HG03457 (cell line): ENCODE results near the gene LCE2B.
"Not testable (repeated sequence)": the region's sequence is repeated elsewhere in the genome, so short reads cannot be mapped to it uniquely, and the experiment has no call there.

ENCODE experiments used
- ATAC-seq: cut with Tn5 transposase; IDR thresholded peaks from one replicate; pipeline ENCODE4 v1.9.1; 2021; ENCODE audit warnings: moderate number of reproducible peaks; ENCODE audit not compliant: unreplicated experiment

Gene LCE2B, protein sequence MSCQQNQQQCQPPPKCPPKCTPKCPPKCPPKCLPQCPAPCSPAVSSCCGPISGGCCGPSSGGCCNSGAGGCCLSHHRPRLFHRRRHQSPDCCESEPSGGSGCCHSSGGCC

GRCh38 chr1:152685823-152686222, at the start of gene LCE2B:
Gene LCE2B, plus strand, starts transcription at chr1:152686123. Its CDS starts 721 bp downstream, at chr1:152686844.
- not testable (repeated sequence) for ATAC-seq

- ATAC-seq: no peak
Observed at GRCh38 chr1:152640351-152640750, 45.6 kb upstream of the LCE2B start.

DNA sequence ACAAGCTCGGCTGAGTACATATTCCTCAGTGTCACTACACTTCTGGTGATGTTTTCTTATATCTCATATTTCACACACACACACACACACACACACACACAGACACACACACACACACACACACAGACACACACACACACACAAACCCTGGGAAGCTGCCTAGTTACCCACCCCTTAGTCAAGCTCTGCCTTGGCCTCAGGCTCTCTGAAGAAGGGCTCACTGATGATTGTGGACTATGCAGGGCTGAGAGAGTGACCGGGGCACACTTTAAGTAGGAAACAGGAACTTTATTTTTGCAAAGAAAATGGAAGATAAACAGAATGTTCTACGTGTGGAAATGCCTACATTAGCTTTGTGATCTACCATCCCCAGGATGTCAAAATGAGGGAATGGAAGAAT, 42.0 kb upstream of the LCE2B start:
- no peak for ATAC-seq

GRCh38 chr1:152645146-152645545, 40.8 kb upstream of the LCE2B start:
- no peak for ATAC-seq

DNA sequence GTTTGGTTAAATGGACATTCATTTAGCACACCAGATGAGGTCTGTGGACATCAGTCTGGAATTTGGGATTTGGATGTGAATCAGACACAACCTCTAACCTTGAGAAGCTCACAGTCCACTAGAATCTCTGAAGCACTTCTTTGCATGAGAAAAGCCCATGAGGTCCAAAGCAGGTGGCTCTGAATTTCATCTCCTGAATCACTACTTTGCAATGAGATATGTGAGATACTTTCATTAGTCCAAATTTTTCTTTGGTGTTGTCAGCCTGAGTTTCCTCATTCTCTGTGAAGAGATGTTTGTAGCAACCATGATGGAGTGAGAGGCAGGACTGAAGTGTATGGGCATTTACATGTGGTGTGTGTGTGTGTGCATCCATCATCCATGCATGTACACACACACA, 39.3 kb upstream of the LCE2B start:
- ATAC-seq: no peak

DNA sequence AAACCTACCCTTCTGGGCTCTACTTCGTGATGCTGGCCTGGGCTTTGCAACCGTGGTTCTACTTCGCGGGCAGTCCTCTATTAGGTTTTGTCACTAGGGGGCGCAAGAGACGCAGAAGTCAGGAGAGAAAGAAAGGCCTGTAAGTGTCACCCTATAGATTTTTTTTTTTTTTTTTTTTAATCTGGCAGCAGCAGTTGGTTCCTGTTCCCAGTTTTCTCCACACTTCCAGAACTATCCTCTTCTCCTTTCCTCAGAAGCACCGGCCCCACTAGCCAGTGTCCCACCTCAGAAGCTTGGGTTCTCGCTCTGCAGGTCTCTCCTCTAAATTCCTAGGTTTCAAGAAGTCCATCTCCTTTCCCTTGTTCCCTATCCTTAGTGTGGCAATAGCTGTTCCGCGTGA, 31.8 kb upstream of the LCE2B start:
- no peak for ATAC-seq

- no peak for ATAC-seq
Observed at GRCh38 chr1:152656459-152656858, 29.5 kb upstream of the LCE2B start.

DNA sequence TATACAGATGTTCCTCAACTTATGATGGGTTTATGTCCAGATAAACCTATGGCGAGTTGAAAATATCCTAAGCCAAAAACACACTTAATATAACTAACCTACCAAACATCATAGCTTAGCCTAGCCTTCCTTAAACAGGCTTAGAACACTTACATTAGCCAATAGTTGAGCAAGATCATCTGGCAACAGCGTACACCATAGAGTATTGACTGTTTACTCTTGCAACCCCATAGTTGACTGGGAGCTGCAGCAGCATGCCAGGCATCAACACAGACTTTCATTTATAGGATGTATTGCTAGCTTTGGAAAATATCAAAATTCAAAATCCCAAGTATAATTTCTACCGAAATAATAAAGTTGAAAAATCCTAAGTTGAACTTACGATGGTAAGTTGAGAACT, 28.2 kb upstream of the LCE2B start:
- ATAC-seq: no peak

GRCh38 chr1:152658649-152659048, 27.3 kb upstream of the LCE2B start:
- ATAC-seq: no peak

DNA sequence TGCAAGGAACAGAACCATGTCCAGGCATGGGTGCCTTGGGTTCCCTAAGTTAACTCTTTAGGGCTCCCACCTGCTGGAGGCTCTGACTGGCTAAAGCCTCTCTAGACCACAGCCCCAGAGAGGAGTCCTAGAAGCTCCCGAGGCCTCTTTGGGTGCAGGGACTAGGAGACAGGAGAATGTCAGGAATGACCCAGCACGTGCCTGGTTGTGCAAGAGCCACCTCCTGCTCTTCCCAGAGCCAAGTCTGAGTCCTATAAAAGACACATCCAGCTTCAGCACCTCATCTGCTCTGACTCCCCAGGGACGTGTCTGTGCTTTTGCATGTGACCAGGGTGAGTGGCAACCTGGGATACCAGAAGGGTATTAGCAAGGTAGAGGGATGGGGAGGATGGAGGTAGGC, 22.8 kb upstream of the LCE2B start, which contains the start of gene LCE2D:
Gene LCE2D, plus strand, starts transcription at position 283 of the 400 bp plus-strand sequence. CDS start 726 bp downstream, outside the sequence.
- no peak for ATAC-seq

GRCh38 chr1:152666171-152666570, 19.8 kb upstream of the LCE2B start:
- not testable (repeated sequence) for ATAC-seq

DNA sequence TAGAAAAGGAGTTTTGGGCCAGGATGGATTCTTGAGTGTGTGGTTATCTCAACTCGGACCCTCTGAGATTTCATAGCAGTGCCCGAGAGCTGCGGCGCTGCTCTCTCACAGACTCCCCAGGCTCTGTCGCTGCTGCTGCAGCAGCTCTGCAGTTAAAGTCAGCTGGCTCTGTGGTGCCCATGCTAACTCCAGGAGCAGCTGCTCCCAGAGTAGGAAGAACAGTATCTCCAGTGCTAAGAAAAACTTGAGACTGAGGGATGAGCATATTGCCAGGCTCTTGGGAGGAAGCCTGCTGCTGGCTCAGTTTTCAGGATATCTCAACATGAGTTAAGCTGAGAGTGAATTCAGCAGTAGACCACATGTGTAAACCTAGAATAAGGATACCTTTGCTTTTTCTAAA, 18.3 kb upstream of the LCE2B start:
- no peak for ATAC-seq

- no peak for ATAC-seq
Observed at GRCh38 chr1:152673016-152673415, 12.9 kb upstream of the LCE2B start.

DNA sequence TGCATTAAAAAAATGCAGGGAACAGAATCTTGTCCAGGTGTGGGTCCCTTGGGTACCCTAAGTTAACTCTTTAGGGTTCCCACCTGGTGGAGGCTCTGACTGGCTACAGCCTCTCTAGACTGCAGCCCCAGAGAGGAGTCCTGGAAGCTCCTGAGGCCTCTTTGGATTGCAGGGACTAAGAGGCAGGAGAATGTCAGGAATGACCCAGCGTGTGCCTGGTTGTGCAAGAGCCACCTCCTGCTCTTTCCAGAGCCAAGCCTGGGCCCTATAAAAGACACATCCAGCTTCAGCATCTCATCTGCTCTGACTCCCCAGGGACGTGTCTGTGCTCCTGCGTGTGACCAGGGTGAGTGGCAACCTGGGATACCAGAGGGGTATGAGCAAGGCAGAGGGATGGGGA, 10.9 kb upstream of the LCE2B start, which contains the start of gene LCE2C:
Gene LCE2C, plus strand, starts transcription at position 297 of the 400 bp plus-strand sequence. CDS start 737 bp downstream, outside the sequence.
- ATAC-seq: not testable (repeated sequence)

DNA sequence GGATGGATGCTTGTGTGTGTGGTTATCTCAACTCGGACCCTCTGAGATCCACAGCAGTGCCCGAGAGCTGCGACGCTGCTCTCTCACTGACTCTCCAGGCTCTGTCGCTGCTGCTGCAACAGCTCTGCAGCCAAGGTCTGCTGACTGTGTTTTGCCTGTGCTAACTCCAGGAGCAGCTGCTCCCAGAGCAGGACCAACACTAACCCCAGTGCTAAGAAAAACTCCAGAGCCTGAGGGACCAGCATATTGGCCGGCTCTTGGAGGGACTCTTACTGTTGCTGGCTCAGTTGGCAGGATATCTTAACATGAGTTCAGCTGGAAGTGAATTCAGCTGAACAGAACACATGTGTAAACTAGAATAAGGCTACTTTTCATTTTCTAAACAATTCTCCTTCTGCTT, 6.5 kb upstream of the LCE2B start:
- ATAC-seq: no peak

DNA sequence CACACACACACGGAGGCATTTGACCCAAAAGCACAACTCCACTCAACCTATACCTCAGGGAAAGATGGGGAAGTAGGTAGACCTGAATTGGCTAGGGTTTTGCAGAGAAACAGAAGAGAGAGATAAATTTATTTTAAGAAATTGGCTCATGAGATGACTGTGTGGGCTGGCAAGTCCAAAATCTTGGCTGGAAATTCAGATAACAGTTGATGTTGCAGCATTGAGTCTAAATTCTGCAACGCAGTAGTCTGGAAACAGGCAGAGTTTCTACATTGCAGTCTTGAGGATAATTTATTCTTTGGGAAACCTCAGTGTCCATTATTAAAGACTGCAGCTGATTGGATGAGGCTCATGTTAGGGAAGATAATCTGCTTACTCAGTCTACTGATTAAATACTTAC, 4.3 kb upstream of the LCE2B start:
- no peak for ATAC-seq

GRCh38 chr1:152683846-152684245, 2.1 kb upstream of the LCE2B start:
- ATAC-seq: no peak

DNA sequence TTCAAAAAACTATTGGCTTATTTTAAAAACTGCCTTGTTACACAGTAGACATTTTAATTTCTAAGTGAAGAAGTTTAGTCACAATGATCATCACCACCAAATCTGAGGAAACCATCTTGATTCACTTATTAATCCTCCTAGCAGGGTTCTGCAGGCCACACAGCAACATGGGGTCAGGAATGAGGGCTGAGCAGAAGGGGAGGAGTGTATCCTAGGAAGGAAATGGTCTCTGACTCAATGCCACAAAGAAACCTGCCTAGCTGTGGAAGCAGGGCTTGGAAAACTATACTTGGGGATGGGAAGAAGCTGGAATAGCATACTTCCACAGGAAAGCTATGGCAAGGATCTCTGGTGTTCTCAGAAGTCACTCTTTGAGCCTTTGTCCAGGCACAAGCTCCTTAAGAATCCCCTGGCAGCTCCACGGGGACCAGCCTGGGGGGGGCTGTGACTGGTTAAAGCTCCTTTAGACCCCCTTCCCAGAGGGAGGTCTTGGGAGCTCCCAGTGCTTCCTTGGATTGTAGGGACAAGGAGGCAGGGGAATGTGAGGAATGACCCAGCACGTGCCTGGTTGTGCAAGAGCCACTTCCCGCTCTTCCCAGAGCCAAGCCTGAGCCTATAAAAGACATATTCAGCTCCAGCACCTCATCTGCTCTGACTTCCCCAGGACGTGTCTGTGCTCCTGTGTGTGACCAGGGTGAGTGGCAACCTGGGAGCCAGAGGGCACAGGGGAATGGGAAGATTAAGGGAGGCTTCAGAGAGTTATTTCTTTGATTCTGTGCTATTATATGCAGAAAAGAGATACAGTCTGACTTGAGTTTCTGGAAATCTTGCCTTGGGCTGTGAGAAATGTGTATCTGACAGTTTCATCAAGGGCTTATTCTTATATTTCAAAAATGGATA, 12.0 kb downstream of the LCE2B start, which contains the start of gene LCE2A:
Gene LCE2A, plus strand, starts transcription at position 645 of the 900 bp plus-strand sequence. CDS start 557 bp downstream, outside the sequence.
- no peak for ATAC-seq

DNA sequence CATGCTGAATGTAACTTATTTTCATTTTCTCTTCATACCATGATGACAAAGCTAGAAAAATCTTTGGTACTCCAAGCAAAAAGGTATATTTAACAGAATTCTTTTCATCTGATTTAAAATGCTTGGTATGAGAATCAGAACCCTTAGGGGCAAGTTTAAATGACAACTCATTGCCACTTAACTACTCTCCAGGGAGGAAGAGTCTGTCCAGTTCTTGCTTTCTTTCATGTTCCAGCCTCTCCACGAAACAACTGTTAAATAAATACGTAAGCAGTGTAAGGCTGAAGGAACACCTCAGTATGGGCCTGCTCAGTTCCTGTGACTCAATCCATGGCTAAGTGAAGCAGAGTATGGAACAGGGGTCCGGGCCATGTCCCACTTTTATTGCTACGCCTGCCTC, 13.8 kb downstream of the LCE2B start:
- no peak for ATAC-seq

DNA sequence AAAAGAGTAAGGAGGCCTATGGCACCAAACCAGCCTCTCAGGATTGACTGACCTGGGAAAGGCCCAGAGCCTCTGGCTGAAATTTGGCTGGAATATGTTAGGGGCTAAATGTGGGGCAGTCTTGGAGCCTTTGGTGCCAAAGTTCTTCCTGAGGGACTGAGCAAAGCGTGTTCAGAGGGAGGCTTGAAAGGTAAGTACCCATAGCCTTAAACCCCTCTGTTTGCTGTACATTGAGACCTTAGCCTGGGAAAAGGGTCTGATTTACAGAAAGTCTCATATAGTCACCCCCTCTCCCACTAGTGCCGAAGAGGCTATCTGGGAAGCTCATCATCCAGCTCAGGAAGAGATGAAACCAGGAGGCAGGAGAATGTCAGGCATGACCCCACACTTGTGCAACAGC, 21.9 kb downstream of the LCE2B start, which contains the start of gene LCE4A:
Gene LCE4A, plus strand, starts transcription at position 301 of the 400 bp plus-strand sequence. CDS start 916 bp downstream, outside the sequence.
- ATAC-seq: no peak

GRCh38 chr1:152718238-152718637, 32.3 kb downstream of the LCE2B start:
- no peak for ATAC-seq

- no peak for ATAC-seq
Observed at GRCh38 chr1:152725261-152725660, 39.3 kb downstream of the LCE2B start.
